Measurements from ENCODE around the gene ARL15.

- TF ChIP-seq ELF1 (IDR thresholded peaks at IDR 0.05) (no peak), MXI1 (IDR thresholded peaks at IDR 0.05; ENCODE audit: low read depth, low read length) (no peak), RFX5 (IDR thresholded peaks at IDR 0.05; ENCODE audit: low read length) (no peak), TAF1 (IDR thresholded peaks at IDR 0.05; ENCODE audit: borderline replicate concordance, low read depth, low read length) (no peak), RCOR1 (IDR thresholded peaks at IDR 0.05; ENCODE audit: low read length) (no peak), TCF12 (IDR thresholded peaks at IDR 0.05) (no peak), MAX (IDR thresholded peaks at IDR 0.05; ENCODE audit: low read depth) (no peak), NRF1 (IDR thresholded peaks at IDR 0.05; ENCODE audit: low read depth, low read length) (no peak)
- TF ChIP-seq, protein P1, sequence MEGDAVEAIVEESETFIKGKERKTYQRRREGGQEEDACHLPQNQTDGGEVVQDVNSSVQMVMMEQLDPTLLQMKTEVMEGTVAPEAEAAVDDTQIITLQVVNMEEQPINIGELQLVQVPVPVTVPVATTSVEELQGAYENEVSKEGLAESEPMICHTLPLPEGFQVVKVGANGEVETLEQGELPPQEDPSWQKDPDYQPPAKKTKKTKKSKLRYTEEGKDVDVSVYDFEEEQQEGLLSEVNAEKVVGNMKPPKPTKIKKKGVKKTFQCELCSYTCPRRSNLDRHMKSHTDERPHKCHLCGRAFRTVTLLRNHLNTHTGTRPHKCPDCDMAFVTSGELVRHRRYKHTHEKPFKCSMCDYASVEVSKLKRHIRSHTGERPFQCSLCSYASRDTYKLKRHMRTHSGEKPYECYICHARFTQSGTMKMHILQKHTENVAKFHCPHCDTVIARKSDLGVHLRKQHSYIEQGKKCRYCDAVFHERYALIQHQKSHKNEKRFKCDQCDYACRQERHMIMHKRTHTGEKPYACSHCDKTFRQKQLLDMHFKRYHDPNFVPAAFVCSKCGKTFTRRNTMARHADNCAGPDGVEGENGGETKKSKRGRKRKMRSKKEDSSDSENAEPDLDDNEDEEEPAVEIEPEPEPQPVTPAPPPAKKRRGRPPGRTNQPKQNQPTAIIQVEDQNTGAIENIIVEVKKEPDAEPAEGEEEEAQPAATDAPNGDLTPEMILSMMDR (IDR thresholded peaks at IDR 0.05): no peak
- TF ChIP-seq, protein P2, sequence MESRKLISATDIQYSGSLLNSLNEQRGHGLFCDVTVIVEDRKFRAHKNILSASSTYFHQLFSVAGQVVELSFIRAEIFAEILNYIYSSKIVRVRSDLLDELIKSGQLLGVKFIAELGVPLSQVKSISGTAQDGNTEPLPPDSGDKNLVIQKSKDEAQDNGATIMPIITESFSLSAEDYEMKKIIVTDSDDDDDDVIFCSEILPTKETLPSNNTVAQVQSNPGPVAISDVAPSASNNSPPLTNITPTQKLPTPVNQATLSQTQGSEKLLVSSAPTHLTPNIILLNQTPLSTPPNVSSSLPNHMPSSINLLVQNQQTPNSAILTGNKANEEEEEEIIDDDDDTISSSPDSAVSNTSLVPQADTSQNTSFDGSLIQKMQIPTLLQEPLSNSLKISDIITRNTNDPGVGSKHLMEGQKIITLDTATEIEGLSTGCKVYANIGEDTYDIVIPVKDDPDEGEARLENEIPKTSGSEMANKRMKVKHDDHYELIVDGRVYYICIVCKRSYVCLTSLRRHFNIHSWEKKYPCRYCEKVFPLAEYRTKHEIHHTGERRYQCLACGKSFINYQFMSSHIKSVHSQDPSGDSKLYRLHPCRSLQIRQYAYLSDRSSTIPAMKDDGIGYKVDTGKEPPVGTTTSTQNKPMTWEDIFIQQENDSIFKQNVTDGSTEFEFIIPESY (IDR thresholded peaks at IDR 0.05; ENCODE audit: borderline replicate concordance, low read depth): no peak
- TF ChIP-seq, protein P3, sequence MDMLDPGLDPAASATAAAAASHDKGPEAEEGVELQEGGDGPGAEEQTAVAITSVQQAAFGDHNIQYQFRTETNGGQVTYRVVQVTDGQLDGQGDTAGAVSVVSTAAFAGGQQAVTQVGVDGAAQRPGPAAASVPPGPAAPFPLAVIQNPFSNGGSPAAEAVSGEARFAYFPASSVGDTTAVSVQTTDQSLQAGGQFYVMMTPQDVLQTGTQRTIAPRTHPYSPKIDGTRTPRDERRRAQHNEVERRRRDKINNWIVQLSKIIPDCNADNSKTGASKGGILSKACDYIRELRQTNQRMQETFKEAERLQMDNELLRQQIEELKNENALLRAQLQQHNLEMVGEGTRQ (IDR thresholded peaks at IDR 0.05; ENCODE audit: borderline replicate concordance, low read depth, low read length): no peak
These were observed 98.5 kb downstream of the ARL15 start for GRCh38 chr5:54211912-54212311.

Measured in SK-N-SH (cell line).